ENCODE results near the gene KRTAP4-7. TPM values are rescaled to one million over a fixed set of nuclear protein-coding genes. Genes with fewer than 3 reads are reported as not detected.
"Not testable (repeated sequence)": the region's sequence is repeated elsewhere in the genome, so short reads cannot be mapped to it uniquely, and the experiment has no call there.

The KRTAP4-7 gene
- total RNA-seq, 2 donors from 2014 or later = not detected

- intact Hi-C loops (cut with DNase I) = no loop called here
Observed at GRCh38 chr17:41076788-41077187, 7.2 kb upstream of the KRTAP4-7 start.

GRCh38 chr17:41082626-41083025 is 1.3 kb upstream of the KRTAP4-7 start:
- Histone ChIP-seq H3K9me3 (no peaks in the 10 kb centered on the region), H3K36me3 (no peaks in the 10 kb centered on the region), H3K4me3 (no peak overlapping the region), H3K4me1 (no peaks in the 10 kb centered on the region), H3K9ac (ENCODE audit: low read depth in 2 of 2, low read length in 2 of 2) (no peak overlapping the region), H3K27me3 (no peaks in the 10 kb centered on the region), H3K27ac (no peak overlapping the region)
- no peak for DNase-seq
- intact Hi-C loops (cut with DNase I) = no loop called here
- no peak for TF ChIP-seq CTCF (IDR thresholded peaks at IDR 0.05)

More at GRCh38 chr17:41076788-41077187, 7.2 kb upstream of the KRTAP4-7 start:
- Histone ChIP-seq H3K9ac (ENCODE audit: low read depth in 2 of 2, low read length in 2 of 2) (no peak overlapping the region), H3K27me3 (no peaks in the 10 kb centered on the region), H3K4me1 (no peaks in the 10 kb centered on the region), H3K27ac (no peak overlapping the region), H3K9me3 (no peaks in the 10 kb centered on the region), H3K36me3 (no peaks in the 10 kb centered on the region), H3K4me3 (no peak overlapping the region)
- DNase-seq = no peak
- no peak for TF ChIP-seq CTCF (IDR thresholded peaks at IDR 0.05)

GRCh38 chr17:41083427-41083826 is 523 bp upstream of the KRTAP4-7 start:
- H3K9ac ChIP-seq (ENCODE audit: low read depth in 2 of 2, low read length in 2 of 2); DNase-seq; intact Hi-C loops (cut with DNase I): not testable (repeated sequence)

GRCh38 chr17:41088760-41089352 is 4.9 kb downstream of the KRTAP4-7 start:
- DNase-seq; H3K36me3 ChIP-seq; H3K27ac ChIP-seq; H3K27me3 ChIP-seq; H3K9ac ChIP-seq (ENCODE audit: low read depth in 2 of 2, low read length in 2 of 2); H3K9me3 ChIP-seq; H3K4me3 ChIP-seq; intact Hi-C loops (cut with DNase I); H3K4me1 ChIP-seq: not testable (repeated sequence)

More at GRCh38 chr17:41083427-41083826, 523 bp upstream of the KRTAP4-7 start:
- not testable (repeated sequence) for H3K4me3 ChIP-seq, H3K9me3 ChIP-seq, H3K27me3 ChIP-seq, H3K27ac ChIP-seq, H3K36me3 ChIP-seq, H3K4me1 ChIP-seq

- Histone ChIP-seq H3K4me1 (no peaks in the 10 kb centered on the region), H3K27me3 (no peaks in the 10 kb centered on the region), H3K27ac (no peak overlapping the region), H3K9me3 (no peaks in the 10 kb centered on the region), H3K9ac (ENCODE audit: low read depth in 2 of 2, low read length in 2 of 2) (no peak overlapping the region), H3K4me3 (no peak overlapping the region), H3K36me3 (no peaks in the 10 kb centered on the region)
- intact Hi-C loops (cut with DNase I) = no loop called here
- no peak for DNase-seq
- no peak for TF ChIP-seq CTCF (IDR thresholded peaks at IDR 0.05)
Observed at GRCh38 chr17:41096055-41096454, 12.1 kb downstream of the KRTAP4-7 start.

- Histone ChIP-seq H3K4me1 (no peaks in the 10 kb centered on the region), H3K4me3 (no peak within 1 kb of the TSS), H3K9me3 (no peaks in the 10 kb centered on the region), H3K27ac (no peak within 1 kb of the TSS), H3K9ac (ENCODE audit: low read depth in 2 of 2, low read length in 2 of 2) (no peak within 1 kb of the TSS), H3K36me3 (no peaks in the 10 kb centered on the region), H3K27me3 (no peaks in the 10 kb centered on the region)
- no peak for TF ChIP-seq CTCF (IDR thresholded peaks at IDR 0.05)
- intact Hi-C loops (cut with DNase I) = no loop called here
- DNase-seq = no peak
Observed at GRCh38 chr17:41098042-41098441, 14.1 kb downstream of the KRTAP4-7 start, which contains the start of gene KRTAP4-8. TSS of gene KRTAP4-8 (minus strand) at chr17:41098142. CDS start at chr17:41098084, 58 bp downstream.
